ENCODE results near the gene GALC.

Gene GALC

DNA sequence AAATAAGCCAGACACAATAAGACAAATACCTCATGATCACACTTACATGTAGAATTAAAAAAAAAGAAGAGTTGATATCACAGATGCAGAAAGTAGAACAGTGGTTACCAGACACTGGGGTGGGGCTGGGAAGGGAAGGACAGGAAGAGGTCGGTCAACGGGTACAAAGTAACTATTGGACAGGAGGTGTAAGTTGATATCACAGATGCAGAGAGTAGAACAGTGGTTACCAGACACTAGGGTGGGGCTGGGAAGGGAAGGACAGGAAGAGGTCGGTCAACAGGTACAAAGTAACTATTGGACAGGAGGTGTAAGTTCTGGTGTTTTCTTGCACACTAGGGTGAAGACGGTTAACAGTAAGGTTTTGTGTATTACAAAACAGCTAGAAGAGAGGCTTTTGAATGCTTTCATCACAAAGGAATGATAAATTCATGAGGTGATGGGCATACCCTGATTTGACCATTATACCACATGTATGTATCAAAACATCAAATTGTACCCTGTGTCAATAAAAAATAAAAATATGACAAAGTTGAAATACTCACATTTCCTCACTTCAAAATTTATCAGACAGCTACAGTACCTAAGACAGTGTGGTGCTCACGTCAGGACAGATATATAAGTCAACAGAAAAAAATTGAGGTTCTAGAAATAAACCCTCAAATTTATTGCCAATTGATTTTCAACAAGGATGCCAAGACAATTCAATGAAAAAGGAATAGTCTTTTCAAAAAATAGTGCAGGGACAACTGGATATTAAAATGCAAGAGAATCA lies 32.8 kb downstream of the GALC start:
- DNase-seq (ENCODE audit: low read depth in 2 of 3, low spot score in 2 of 3), result no peak

GRCh38 chr14:87955501-87955900 lies 37.5 kb downstream of the GALC start:
- DNase-seq (ENCODE audit: low read depth in 2 of 3, low spot score in 2 of 3), result no peak

DNA sequence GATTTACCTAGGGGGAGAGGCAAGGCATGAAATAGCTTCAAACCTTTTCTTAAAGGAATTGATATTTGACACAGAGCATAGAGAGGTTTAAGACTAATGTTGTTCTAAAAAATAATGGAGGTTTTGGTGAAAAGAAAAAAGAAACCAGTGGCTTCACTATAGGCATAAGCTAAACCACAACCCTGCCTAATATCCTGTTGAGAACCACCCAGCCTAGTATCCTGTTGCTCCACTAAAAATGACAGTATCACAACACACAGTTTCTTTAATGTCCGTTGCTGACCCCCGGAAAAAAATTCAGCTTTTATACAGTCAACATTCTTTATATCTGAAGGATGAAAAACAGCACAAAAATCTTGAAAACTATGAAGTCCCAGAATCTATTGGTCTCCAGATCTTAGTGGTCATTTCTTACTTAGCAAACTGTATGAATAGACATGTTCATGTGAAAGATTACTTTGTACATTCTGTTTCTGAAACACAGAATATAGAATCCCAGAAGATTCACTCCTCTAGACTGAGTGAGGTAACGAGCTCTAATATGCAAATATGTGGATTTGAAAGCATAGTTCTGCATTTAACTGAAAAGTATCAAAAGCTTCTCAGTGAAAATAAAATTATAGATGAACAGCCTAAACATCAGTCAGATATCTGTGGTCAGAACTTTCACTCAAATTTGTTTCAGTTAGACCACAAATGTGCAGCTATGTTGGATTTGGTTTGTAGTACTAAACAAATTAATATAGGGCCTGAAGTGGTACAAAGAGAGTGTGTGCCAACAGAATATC lies 40.5 kb downstream of the GALC start:
- no peak for DNase-seq (ENCODE audit: low read depth in 2 of 3, low spot score in 2 of 3)

- DNase-seq (ENCODE audit: low read depth in 2 of 3, low spot score in 2 of 3), result no peak
These were observed 47.9 kb downstream of the GALC start for GRCh38 chr14:87944987-87945604.

DNA sequence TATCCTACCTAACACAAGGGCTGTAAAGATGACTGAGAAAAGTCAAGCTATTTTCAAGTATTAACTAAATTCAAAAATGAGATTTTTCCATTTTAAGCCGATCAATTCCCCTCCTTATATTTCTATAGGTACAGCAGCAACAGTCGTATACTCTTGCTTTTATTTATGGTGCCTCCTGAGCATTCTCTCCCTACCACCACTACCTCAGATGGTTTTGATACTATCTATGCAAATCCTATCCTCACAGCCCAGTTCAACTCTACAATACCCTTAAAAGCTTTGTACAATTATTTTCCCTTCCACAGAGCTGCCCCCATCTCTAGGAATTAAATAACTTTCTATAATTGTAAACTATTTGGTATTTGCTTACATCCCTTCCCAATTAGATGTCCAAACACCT lies 52.1 kb downstream of the GALC start:
- no peak for DNase-seq (ENCODE audit: low read depth in 2 of 3, low spot score in 2 of 3)

GRCh38 chr14:87940382-87940781 lies 52.6 kb downstream of the GALC start:
- DNase-seq (ENCODE audit: low read depth in 2 of 3, low spot score in 2 of 3), result no peak

DNA sequence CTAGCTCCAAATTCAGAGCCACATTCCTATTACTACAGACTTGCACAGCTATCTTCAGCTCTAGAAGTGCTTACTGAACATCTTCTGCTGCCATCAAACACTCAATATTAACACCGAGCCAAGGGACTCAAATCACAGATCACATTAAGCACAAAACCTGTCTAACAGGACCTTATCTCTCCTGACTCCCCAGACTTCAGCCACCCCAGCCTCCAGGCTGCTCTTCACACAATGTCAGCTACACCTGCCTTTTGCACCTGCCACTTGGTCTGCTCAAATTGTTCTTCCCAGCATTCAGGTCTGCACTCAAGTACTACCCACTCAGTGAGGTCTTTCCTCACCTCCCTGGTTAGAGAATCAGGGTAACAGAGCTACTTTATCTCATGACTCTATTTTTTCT lies 57.1 kb downstream of the GALC start:
- DNase-seq (ENCODE audit: low read depth in 2 of 3, low spot score in 2 of 3), result no peak

GRCh38 chr14:87935081-87935828 lies 57.7 kb downstream of the GALC start:
- DNase-seq (ENCODE audit: low read depth in 2 of 3, low spot score in 2 of 3), result no peak

DNA sequence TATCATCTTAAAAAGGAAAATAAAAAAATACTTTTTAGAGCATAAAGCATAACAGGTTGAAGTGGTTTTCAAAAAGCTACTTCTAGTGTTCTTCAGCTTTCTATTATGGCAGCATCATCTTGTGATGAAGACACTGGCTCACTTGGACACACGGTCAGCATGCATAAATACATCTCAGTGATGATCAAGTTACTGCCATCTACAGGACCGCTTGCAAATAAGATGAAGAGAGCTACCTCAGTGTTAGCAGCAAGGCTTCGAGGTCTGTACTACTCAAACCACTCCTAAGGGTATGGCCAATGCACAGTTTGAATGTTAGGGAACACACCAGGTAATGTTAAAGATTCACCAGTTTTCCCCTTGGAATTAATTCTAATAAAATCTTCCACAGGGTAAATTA lies 58.8 kb downstream of the GALC start:
- no peak for DNase-seq (ENCODE audit: low read depth in 2 of 3, low spot score in 2 of 3)

- no peak for DNase-seq (ENCODE audit: low read depth in 2 of 3, low spot score in 2 of 3)
These were observed 76.1 kb downstream of the GALC start for GRCh38 chr14:87916886-87917275.

GRCh38 chr14:87916103-87916885 lies 76.7 kb downstream of the GALC start:
- no peak for DNase-seq (ENCODE audit: low read depth in 2 of 3, low spot score in 2 of 3)

DNA sequence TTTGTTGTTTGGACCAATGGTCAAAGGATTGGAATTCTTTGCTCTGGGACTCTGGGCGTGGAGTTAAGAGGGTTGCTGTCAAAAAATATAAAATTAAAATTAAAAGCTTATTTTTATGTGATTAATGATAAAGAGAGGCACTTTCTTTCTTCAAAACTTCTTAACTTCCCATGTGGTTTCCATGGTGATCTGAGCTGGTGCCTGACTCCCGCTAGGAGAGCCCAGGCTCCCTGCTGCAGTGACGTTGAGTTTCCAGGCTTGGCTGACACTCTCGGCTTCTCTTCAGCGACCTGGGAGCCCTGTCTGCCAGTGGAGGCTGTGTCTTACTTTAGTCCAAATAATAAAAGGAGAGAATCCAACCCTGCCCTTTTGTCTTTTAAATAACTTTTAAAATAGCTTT lies 84.4 kb downstream of the GALC start:
- DNase-seq (ENCODE audit: low read depth in 2 of 3, low spot score in 2 of 3), result no peak

- DNase-seq (ENCODE audit: low read depth in 2 of 3, low spot score in 2 of 3), result no peak
These were observed 91.3 kb downstream of the GALC start for GRCh38 chr14:87901652-87902051.

- DNase-seq (ENCODE audit: low read depth in 2 of 3, low spot score in 2 of 3), result no peak
These were observed 91.7 kb downstream of the GALC start for GRCh38 chr14:87901236-87901635.

GRCh38 chr14:87899228-87899627 lies 93.8 kb downstream of the GALC start:
- no peak for DNase-seq (ENCODE audit: low read depth in 2 of 3, low spot score in 2 of 3)

- DNase-seq (ENCODE audit: low read depth in 2 of 3, low spot score in 2 of 3), result no peak
These were observed 94.7 kb downstream of the GALC start for GRCh38 chr14:87898301-87898700.

DNA sequence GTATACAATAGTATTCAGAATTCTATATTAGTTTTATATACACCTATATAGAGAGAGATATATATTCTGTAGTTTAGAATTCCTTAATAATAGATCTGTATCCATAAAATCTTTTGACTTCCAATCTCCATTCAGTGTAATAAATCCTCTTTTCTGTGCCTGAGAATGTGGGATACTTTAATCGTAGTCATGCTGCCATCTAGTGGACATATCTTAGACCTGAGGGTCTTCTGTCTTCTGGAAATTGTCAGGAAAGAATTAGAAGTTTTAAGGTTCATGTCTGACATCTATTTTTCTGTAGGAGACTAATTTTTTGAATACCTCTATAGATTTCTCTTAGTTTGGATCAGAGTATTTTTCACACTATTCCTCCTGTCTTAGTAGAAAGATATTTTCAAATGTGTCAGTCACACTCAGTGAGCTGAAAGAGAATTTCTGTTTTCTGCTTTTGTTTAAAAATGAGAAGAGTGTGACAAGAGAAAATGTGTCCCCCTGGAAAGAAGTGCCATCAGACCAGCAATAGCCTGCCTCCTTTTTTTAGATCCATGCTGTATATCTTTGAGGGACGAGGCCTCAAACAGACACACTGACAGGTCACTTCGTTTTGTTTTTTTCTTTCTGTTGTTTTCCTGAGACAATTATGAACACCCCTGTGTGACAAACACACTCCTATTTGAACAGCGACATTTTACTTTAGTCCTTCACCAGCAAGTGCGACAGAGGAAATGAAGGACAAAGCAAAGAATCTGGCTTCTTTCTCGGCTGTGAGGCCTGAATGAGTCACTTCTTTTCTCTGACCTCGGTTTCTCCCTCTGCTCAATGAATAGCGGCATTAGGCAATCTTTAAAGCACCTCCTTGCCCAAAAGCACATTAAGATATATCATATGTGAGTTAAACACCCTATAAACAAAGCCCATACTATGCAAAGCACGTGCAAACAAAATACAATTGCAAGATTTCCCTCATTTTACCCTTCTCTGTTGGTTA lies 96.3 kb downstream of the GALC start:
- DNase-seq (ENCODE audit: low read depth in 2 of 3, low spot score in 2 of 3), result no peak

- DNase-seq (ENCODE audit: low read depth in 2 of 3, low spot score in 2 of 3), result no peak
These were observed 98.1 kb downstream of the GALC start for GRCh38 chr14:87894920-87895319.

- DNase-seq (ENCODE audit: low read depth in 2 of 3, low spot score in 2 of 3), result no peak
These were observed 100.2 kb downstream of the GALC start for GRCh38 chr14:87892763-87893162.
